Kidney (tissue), 14 donors: Measurements from ENCODE around the gene TATDN3. TPM values are rescaled to one million over a fixed set of nuclear protein-coding genes. Genes with fewer than 3 reads are reported as not detected.
"Not testable (repeated sequence)": the region's sequence is repeated elsewhere in the genome, so short reads cannot be mapped to it uniquely, and the experiment has no call there.

ENCODE experiments used
- DNase-seq, 5 donors: peaks; one replicate each; pipeline ENCODE4 v3.0.0-alpha.2; 2013 to 2020
- FAIRE-seq: peaks from 2 replicates; lab custom pipeline; 2012; peaks lifted over from hg19 to GRCh38; lab: Jason Lieb, UNC
- H3K27ac ChIP-seq, 2 donors: one replicate each; pipeline ENCODE4 v1.7.0; 2013; ENCODE audit warnings: low read depth in 2 of 2, low read length in 2 of 2, inconsistent platforms in 1 of 2
- H3K27me3 ChIP-seq: one replicate; pipeline ENCODE4 v1.7.1; 2013; ENCODE audit warnings: low read length, inconsistent platforms; ENCODE audit not compliant: control insufficient read depth, insufficient read depth
- H3K36me3 ChIP-seq, 3 donors: one replicate each; pipeline versions ENCODE4 v1.7.0 to v1.7.1; 2013; ENCODE audit warnings: low read length in 3 of 3, control low read depth in 1 of 3, inconsistent platforms in 1 of 3; ENCODE audit not compliant: insufficient read depth in 3 of 3, control insufficient read depth in 2 of 3
- H3K4me1 ChIP-seq, 3 donors: one replicate each; pipeline versions ENCODE4 v1.7.0 to v1.7.1; 2013; ENCODE audit warnings: low read length in 3 of 3, inconsistent platforms in 1 of 3, low read depth in 1 of 3; ENCODE audit not compliant: control insufficient read depth in 2 of 3, insufficient read depth in 2 of 3
- H3K4me3 ChIP-seq, 3 donors: one replicate each; pipeline versions ENCODE4 v1.7.0 to v1.8.1; 2013; ENCODE audit warnings: low read length in 3 of 3, control low read depth in 1 of 3, inconsistent platforms in 1 of 3
- H3K9ac ChIP-seq, 3 donors: one replicate each; pipeline versions ENCODE4 v1.7.0 to v1.7.1; 2013; ENCODE audit warnings: low read length in 3 of 3, control low read depth in 1 of 3, inconsistent platforms in 1 of 3
- H3K9me3 ChIP-seq, 3 donors: one replicate each; pipeline versions ENCODE4 v1.7.0 to v1.7.1; 2013; ENCODE audit warnings: low read length in 3 of 3, control low read depth in 1 of 3, inconsistent platforms in 1 of 3; ENCODE audit not compliant: control insufficient read depth in 2 of 3, insufficient read depth in 1 of 3
- intact Hi-C: fragments of 100-400 bp; cut with DNase I; formaldehyde crosslinking; loops from one replicate; pipeline ENCODE4 v1.11.1; 2022
- polyA plus RNA-seq: library from polyadenylated mRNA; stranded (reverse); fragments of 350-450 nt; fragmentation: Illumina TruSeq; extraction: RNeasy Lipid Tissue Mini Kit (QIAGEN cat#74804); gene quantifications from one replicate; pipeline ENCODE4 v1.2.3, GENCODE V29; 2014; ENCODE audit warnings: low read depth, low replicate concordance; ENCODE audit not compliant: insufficient read depth
- total RNA-seq: library from RNA; stranded (reverse); fragmentation: NEBNext Ultra II Directional; extraction: Animal tissue kit (Norgen Biotek cat#: 25700); gene quantifications from one replicate; pipeline ENCODE4 v1.2.1, GENCODE V29; 2021
- TF ChIP-seq, protein P1 (sequence below): IDR thresholded peaks from 3 replicates; pipeline ENCODE4 v1.5.1; 2012; ENCODE audit warnings: mild to moderate bottlenecking, moderate library complexity, borderline replicate concordance; ENCODE audit not compliant: insufficient read depth; ENCODE audit errors: extremely low read depth
- donor health status: control.
- donor health status: control.
- donor health status: control.
- donor health status: control.
- donor health status: control.
- donor health status: DM: yes; HTN: yes; CAD: no.
- donor health status: Normal renal cell carcinoma (clear cell type).

Gene TATDN3
- total and polyA plus RNA-seq, 2 donors from 2014 or later = 18.6 to 19.5 TPM

DNA sequence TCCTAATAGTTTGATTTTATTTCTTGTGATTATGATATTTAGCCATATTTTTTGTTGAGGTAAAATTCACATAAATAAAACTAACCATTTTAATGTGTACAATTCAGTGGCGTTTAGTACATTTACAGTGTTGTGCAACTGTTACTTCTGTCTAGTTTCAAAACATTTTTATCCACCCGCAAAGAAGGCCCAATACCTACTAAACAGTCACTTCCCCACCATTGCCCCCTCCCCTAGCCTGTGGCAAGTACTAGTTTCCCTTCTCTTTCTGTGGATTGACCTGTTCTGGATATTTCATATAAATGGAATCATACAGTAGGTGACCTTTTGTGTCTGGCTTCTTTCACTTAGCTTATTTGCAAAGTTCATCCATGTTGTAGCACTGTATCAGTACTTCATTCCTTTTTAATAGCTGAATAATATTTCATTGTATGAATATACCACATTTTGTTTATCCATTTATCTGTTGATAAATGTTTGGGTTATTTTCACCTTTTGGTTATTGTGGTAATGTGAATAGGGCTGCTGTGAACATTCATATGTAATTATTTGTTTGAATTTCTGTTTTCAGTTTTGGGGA, 70.5 kb downstream of the TATDN3 start:
- no peak overlapping the region for H3K27ac ChIP-seq
- FAIRE-seq = no peak
- intact Hi-C loops = no loop called here
- TF ChIP-seq, protein P1, sequence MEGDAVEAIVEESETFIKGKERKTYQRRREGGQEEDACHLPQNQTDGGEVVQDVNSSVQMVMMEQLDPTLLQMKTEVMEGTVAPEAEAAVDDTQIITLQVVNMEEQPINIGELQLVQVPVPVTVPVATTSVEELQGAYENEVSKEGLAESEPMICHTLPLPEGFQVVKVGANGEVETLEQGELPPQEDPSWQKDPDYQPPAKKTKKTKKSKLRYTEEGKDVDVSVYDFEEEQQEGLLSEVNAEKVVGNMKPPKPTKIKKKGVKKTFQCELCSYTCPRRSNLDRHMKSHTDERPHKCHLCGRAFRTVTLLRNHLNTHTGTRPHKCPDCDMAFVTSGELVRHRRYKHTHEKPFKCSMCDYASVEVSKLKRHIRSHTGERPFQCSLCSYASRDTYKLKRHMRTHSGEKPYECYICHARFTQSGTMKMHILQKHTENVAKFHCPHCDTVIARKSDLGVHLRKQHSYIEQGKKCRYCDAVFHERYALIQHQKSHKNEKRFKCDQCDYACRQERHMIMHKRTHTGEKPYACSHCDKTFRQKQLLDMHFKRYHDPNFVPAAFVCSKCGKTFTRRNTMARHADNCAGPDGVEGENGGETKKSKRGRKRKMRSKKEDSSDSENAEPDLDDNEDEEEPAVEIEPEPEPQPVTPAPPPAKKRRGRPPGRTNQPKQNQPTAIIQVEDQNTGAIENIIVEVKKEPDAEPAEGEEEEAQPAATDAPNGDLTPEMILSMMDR = no peak
- H3K9ac ChIP-seq = no peak overlapping the region
- peaks cover 0 to 4% (median 2%) of the 10 kb centered on the region in 3 donors for H3K36me3 ChIP-seq
- DNase-seq = no peak
- H3K27me3 ChIP-seq = no peaks in the 10 kb centered on the region
- H3K4me3 ChIP-seq = no peak overlapping the region
- H3K4me1 ChIP-seq = peaks cover 0 to 9% (median 7%) of the 10 kb centered on the region in 3 donors
- H3K9me3 ChIP-seq = no peaks in the 10 kb centered on the region

DNA sequence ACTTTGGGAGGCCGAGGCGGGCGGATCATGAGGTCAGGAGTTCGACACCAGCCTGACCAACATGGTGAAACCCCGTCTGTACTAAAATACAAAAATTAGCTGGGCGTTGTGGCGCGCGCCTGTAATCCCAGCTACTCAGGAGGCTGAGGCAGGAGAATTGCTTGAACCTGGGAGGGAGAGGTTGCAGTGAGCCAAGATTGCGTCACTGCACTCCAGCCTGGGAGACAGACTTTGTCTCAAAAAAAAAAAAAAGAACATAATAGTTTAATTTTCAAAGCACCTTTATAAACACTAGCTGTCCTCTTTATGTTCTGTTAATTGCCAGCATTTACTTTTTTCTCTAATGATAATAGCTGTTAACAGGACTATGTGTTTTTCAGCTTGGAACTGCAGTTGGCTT, 71.7 kb downstream of the TATDN3 start:
- FAIRE-seq, H3K4me1 ChIP-seq, H3K9ac ChIP-seq, H3K9me3 ChIP-seq, intact Hi-C loops, H3K27ac ChIP-seq, H3K36me3 ChIP-seq, H3K4me3 ChIP-seq, DNase-seq, H3K27me3 ChIP-seq: not testable (repeated sequence)

DNA sequence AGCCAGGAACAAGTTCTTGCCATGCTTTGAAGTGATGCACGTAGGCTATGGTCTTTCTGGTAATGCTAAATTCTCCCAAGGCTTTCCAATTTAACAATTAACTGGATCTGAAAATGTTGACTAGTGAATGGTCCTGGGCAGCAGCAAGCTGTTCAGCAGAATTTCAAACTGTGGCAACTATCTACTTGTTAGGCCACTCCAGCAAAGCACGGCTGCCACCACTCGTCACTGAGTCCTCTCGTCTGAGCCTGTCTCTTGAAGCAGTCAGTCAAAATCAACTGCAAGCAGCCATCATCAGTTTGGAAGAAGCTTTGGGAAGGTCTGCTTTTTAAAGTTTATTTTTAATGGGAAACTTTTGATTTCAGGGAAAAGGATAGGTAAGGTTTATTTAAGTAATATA, 72.5 kb downstream of the TATDN3 start:
- Histone ChIP-seq H3K27me3 (no peaks in the 10 kb centered on the region), H3K9me3 (no peaks in the 10 kb centered on the region), H3K4me1 (peaks cover 0 to 7% (median 2%) of the 10 kb centered on the region in 3 donors), H3K9ac (no peak overlapping the region), H3K4me3 (no peak overlapping the region), H3K36me3 (peaks cover 0 to 4% (median 2%) of the 10 kb centered on the region in 3 donors), H3K27ac (no peak overlapping the region)
- FAIRE-seq (no peak), DNase-seq (no peak)
- intact Hi-C loops = no loop called here
- TF ChIP-seq, protein P1 = no peak

Other genes with a start within 250 kb of the TATDN3 start
- gene ATF3, start 183.1 kb upstream of the TATDN3 start, total RNA-seq = 12.8 TPM
- gene ATF3, start 183.1 kb upstream of the TATDN3 start, polyA plus RNA-seq = 14.6 TPM
- 6.5 TPM for gene BATF3, start 92.1 kb upstream of the TATDN3 start, total RNA-seq
- 3.3 TPM for gene BATF3, start 92.1 kb upstream of the TATDN3 start, polyA plus RNA-seq
- gene NSL1, start 117 bp upstream of the TATDN3 start, total RNA-seq = 34.5 TPM
- gene NSL1, start 117 bp upstream of the TATDN3 start, polyA plus RNA-seq = 19.5 TPM
- 0.57 TPM for gene SPATA45, start 55.8 kb downstream of the TATDN3 start, total RNA-seq
- gene SPATA45, start 55.8 kb downstream of the TATDN3 start, polyA plus RNA-seq = not detected
- gene FLVCR1, start 66.4 kb downstream of the TATDN3 start, total RNA-seq = 6.8 TPM
- gene FLVCR1, start 66.4 kb downstream of the TATDN3 start, polyA plus RNA-seq = 2.9 TPM
- gene VASH2, start 158.6 kb downstream of the TATDN3 start, total RNA-seq = 0.57 TPM
- gene VASH2, start 158.6 kb downstream of the TATDN3 start, polyA plus RNA-seq = not detected
- gene ANGEL2, start 224.0 kb downstream of the TATDN3 start, total RNA-seq = 38.6 TPM
- 11.0 TPM for gene ANGEL2, start 224.0 kb downstream of the TATDN3 start, polyA plus RNA-seq